Gastroesophageal sphincter (tissue), 3 donors: Measurements from ENCODE around the gene RAB6B.

ENCODE experiments used
- CTCF ChIP-seq, 4 experiments: fragments of 200-600 bp in 2 of 4; fragments of 450-650 bp in 2 of 4; sonication (generic) in 1 of 4; IDR thresholded peaks; one replicate each; pipeline ENCODE4 v1.5.1; 2017 to 2019; ENCODE audit warnings: antibody characterized with exemption in 4 of 4, mild to moderate bottlenecking in 2 of 4, moderate library complexity in 2 of 4
- POLR2A ChIP-seq, 2 donors: fragments of 450-650 bp; IDR thresholded peaks; one replicate each; pipeline ENCODE4 v1.6.1; 2017; ENCODE audit warnings: antibody characterized with exemption in 2 of 2, mild to moderate bottlenecking in 2 of 2, moderate library complexity in 1 of 2

- TF ChIP-seq POLR2A (IDR thresholded peaks at IDR 0.05): no peak
- no peak for TF ChIP-seq CTCF (IDR thresholded peaks at IDR 0.05)
Measured at GRCh38 chr3:133866141-133866540, 29.5 kb downstream of the RAB6B start.
